WTC11 (cell line): ENCODE data around the gene NPAS2.

Source experiments
- CTCF ChIP-seq: fragments of 200-600 bp; IDR thresholded peaks from 2 replicates; pipeline ENCODE4 v1.8.0; 2022; ENCODE audit warnings: antibody characterized with exemption
- MAX ChIP-seq: sonication (generic); formaldehyde crosslinking; IDR thresholded peaks from 2 replicates; pipeline ENCODE4 v1.8.0; 2022; ENCODE audit warnings: mild to moderate bottlenecking, missing genetic modification reagents
- SMAD4 ChIP-seq: sonication (generic); formaldehyde crosslinking; IDR thresholded peaks from 2 replicates; pipeline ENCODE4 v1.8.0; 2022; ENCODE audit warnings: mild to moderate bottlenecking, missing genetic modification reagents
- TCF7 ChIP-seq: sonication (generic); formaldehyde crosslinking; IDR thresholded peaks from 2 replicates; pipeline ENCODE4 v1.8.0; 2022; ENCODE audit warnings: mild to moderate bottlenecking, low read depth, missing genetic modification reagents, moderate library complexity
- ZNF396 ChIP-seq: fragments of 250-450 bp; sonication (Bioruptor Pico); IDR thresholded peaks from 2 replicates; pipeline ENCODE4 v1.8.0; 2021; ENCODE audit warnings: mild to moderate bottlenecking, moderate library complexity, borderline replicate concordance

- TF ChIP-seq SMAD4: no peak
- no peak for TF ChIP-seq TCF7 (CRISPR knock-in tag)
- no peak for TF ChIP-seq CTCF
- no peak for TF ChIP-seq ZNF396 (CRISPR knock-in tag)
- no peak for TF ChIP-seq MAX
Measured at GRCh38 chr2:101012054-101012705, 192.2 kb downstream of the NPAS2 start.
